HepG2 (cell line): ENCODE data around the gene SENP7.
"Not testable (repeated sequence)": the region's sequence is repeated elsewhere in the genome, so short reads cannot be mapped to it uniquely, and the experiment has no call there.

ENCODE experiments used
- ETS1 ChIP-seq: sonication (generic); formaldehyde crosslinking; IDR thresholded peaks from 2 replicates; pipeline ENCODE4 v1.4.0; 2020; ENCODE audit warnings: missing genetic modification reagents
- ZBTB49 ChIP-seq: sonication (generic); formaldehyde crosslinking; IDR thresholded peaks from 2 replicates; pipeline ENCODE4 v1.4.0; 2020; ENCODE audit warnings: missing genetic modification reagents, borderline replicate concordance

- not testable (repeated sequence) for TF ChIP-seq ZBTB49 (CRISPR knock-in tag); ETS1
Observed at GRCh38 chr3:101474841-101475552, 38.0 kb downstream of the SENP7 start.
